HCT116 (cell line): ENCODE data around the gene MYOT. TPM values are rescaled to one million over a fixed set of nuclear protein-coding genes. Genes with fewer than 3 reads are reported as not detected.

Experiments
- ATAC-seq: fragments of 200-7000 bp; cut with Tn5 transposase; 2 replicates; pipeline ENCODE4 v1.9.1; 2020; ENCODE audit warnings: mild to moderate bottlenecking, moderate library complexity
- BruUV-seq: library from RNA; stranded (reverse); fragments of 400-500 nt; replicated peaks from 2 replicates; lab custom pipeline; 2021; lab: Mats Ljungman, UMichigan
- CTCF ChIA-PET: fragments of 300-600 bp; sonication (Branson Sonifier 250); formaldehyde crosslinking; loops from one replicate; lab custom pipeline; 2021; ENCODE audit warnings: antibody characterized with exemption; lab: Charles Lee
- POLR2A ChIA-PET: fragments of 300-600, 350-600 bp; sonication (Branson Sonifier 250); formaldehyde crosslinking; loops from one replicate; lab custom pipeline; 2021; ENCODE audit warnings: antibody characterized with exemption; lab: Charles Lee
- RAD21 ChIA-PET, 2 experiments: fragments of 300-600 bp; sonication (Branson Sonifier 250); formaldehyde crosslinking; loops; one replicate each; lab custom pipeline; 2023; ENCODE audit warnings: low total read pairs in 2 of 2; ENCODE audit not compliant: uncharacterized antibody in 2 of 2, unreplicated experiment in 2 of 2, low non-redundant PET in 1 of 2; lab: Charles Lee
- DNase-seq: peaks from one replicate; pipeline ENCODE4 v3.0.0-alpha.2; 2010; ENCODE audit warnings: low read depth, low spot score
- H2AFZ ChIP-seq: fragments of 200-600 bp; shearing (Covaris generic), sonication (generic); 2 replicates; pipeline ENCODE4 v1.6.1; 2017; ENCODE audit warnings: low read depth, mixed run types, mixed read lengths, antibody characterized with exemption, low read length; ENCODE audit not compliant: poor library complexity, severe bottlenecking
- H3K27ac ChIP-seq: 2 replicates; pipeline ENCODE4 v1.5.1; 2012; ENCODE audit warnings: low read depth, low read length
- H3K27me3 ChIP-seq: fragments of 200-600 bp; sonication (generic); 2 replicates; pipeline ENCODE4 v1.6.1; 2016; ENCODE audit warnings: mixed run types, low read length, mixed read lengths; ENCODE audit not compliant: insufficient read depth
- H3K36me3 ChIP-seq, 2 experiments: fragments of 200-500 bp in 1 of 2; fragments of 200-600 bp in 1 of 2; sonication (Bioruptor generic) in 1 of 2; sonication (generic) in 1 of 2; 2 replicates each; pipeline versions ENCODE4 v1.5.1 to v1.6.1; 2014 to 2016; ENCODE audit warnings: low read length in 2 of 2, inconsistent platforms in 1 of 2, mixed read lengths in 1 of 2, mixed run types in 1 of 2; ENCODE audit not compliant: insufficient read depth in 2 of 2, control insufficient read depth in 1 of 2
- H3K4me1 ChIP-seq, 2 experiments: fragments of 200-600 bp in 1 of 2; sonication (generic) in 1 of 2; 2 replicates each; pipeline versions ENCODE4 v1.5.1 to v1.6.1; 2012 to 2017; ENCODE audit warnings: low read length in 2 of 2, inconsistent platforms in 1 of 2, mild to moderate bottlenecking in 1 of 2, mixed read lengths in 1 of 2, mixed run types in 1 of 2, moderate library complexity in 1 of 2; ENCODE audit not compliant: insufficient read depth in 2 of 2, control insufficient read depth in 1 of 2
- H3K4me2 ChIP-seq: fragments of 200-600 bp; sonication (generic); 2 replicates; pipeline ENCODE4 v1.6.1; 2017; ENCODE audit warnings: mixed run types, low read length, mixed read lengths
- H3K4me3 ChIP-seq, 2 experiments: fragments of 200-600 bp in 1 of 2; sonication (generic) in 1 of 2; replicated peaks in 1 of 2; 2 replicates each; pipeline ENCODE4 v1.5.1; 2011 to 2016; ENCODE audit warnings: low read length in 2 of 2, control low read depth in 1 of 2, low read depth in 1 of 2, mild to moderate bottlenecking in 1 of 2, mixed read lengths in 1 of 2, mixed run types in 1 of 2
- H3K79me2 ChIP-seq: fragments of 200-600 bp; sonication (generic); 2 replicates; pipeline ENCODE4 v1.6.1; 2017; ENCODE audit warnings: mild to moderate bottlenecking, mixed run types, low read length, moderate library complexity, mixed read lengths; ENCODE audit not compliant: insufficient read depth
- H3K9ac ChIP-seq: fragments of 200-600 bp; sonication (generic); 2 replicates; pipeline ENCODE4 v1.6.1; 2016; ENCODE audit warnings: low read length, mixed read lengths
- H3K9me2 ChIP-seq: fragments of 200-600 bp; sonication (generic), shearing (Covaris generic); 2 replicates; pipeline ENCODE4 v1.6.1; 2017; ENCODE audit warnings: mixed run types, mild to moderate bottlenecking, moderate library complexity; ENCODE audit not compliant: insufficient read depth
- H3K9me3 ChIP-seq, 2 experiments: fragments of 200-500 bp in 1 of 2; fragments of 200-600 bp in 1 of 2; sonication (Bioruptor generic) in 1 of 2; sonication (generic) in 1 of 2; 2 replicates each; pipeline ENCODE4 v1.6.1; 2014 to 2017; ENCODE audit warnings: low read length in 2 of 2, mixed read lengths in 2 of 2, inconsistent platforms in 1 of 2, low read depth in 1 of 2, mild to moderate bottlenecking in 1 of 2, mixed run types in 1 of 2, moderate library complexity in 1 of 2; ENCODE audit not compliant: control insufficient read depth in 1 of 2, insufficient read depth in 1 of 2
- H4K20me1 ChIP-seq: fragments of 200-600 bp; sonication (generic), shearing (Covaris generic); 2 replicates; pipeline ENCODE4 v1.6.1; 2017; ENCODE audit warnings: mixed run types, mild to moderate bottlenecking, moderate library complexity; ENCODE audit not compliant: insufficient read depth
- CBX3 ChIP-seq: IDR thresholded peaks from 2 replicates; pipeline ENCODE4 v1.6.1; 2012; ENCODE audit warnings: low read depth
- CEBPB ChIP-seq: IDR thresholded peaks from 2 replicates; pipeline ENCODE4 v1.6.1; 2012; ENCODE audit warnings: low read depth
- EZH2 ChIP-seq: fragments of 200-600 bp; sonication (generic); IDR thresholded peaks from 2 replicates; pipeline ENCODE4 v1.6.1; 2017; ENCODE audit warnings: antibody characterized with exemption, mixed run types
- RAD21 ChIP-seq: IDR thresholded peaks from 2 replicates; pipeline ENCODE4 v1.6.1; 2012; ENCODE audit warnings: low read depth, mild to moderate bottlenecking
- SP1 ChIP-seq: IDR thresholded peaks from 2 replicates; pipeline ENCODE4 v1.6.1; 2012; ENCODE audit warnings: low read depth
- TCF7L2 ChIP-seq: IDR thresholded peaks from 2 replicates; pipeline ENCODE4 v1.7.0; 2011; ENCODE audit warnings: borderline replicate concordance, inconsistent platforms; ENCODE audit not compliant: insufficient read depth, insufficient read length; ENCODE audit errors: extremely low read depth
- YY1 ChIP-seq: IDR thresholded peaks from 2 replicates; pipeline ENCODE4 v1.6.1; 2011; ENCODE audit warnings: low read length, low read depth, moderate library complexity, mild to moderate bottlenecking; ENCODE audit not compliant: insufficient replicate concordance; ENCODE audit errors: extremely low read depth
- ZFX ChIP-seq: fragments of 450-650 bp; IDR thresholded peaks from 2 replicates; pipeline ENCODE4 v1.6.1; 2017
- ZNF274 ChIP-seq: fragments of 200-500 bp; sonication (Bioruptor generic); IDR thresholded peaks from 2 replicates; pipeline ENCODE4 v1.6.1; 2014; ENCODE audit warnings: mild to moderate bottlenecking, low read depth, low read length, inconsistent platforms
- intact Hi-C: fragments of 100-400 bp; cut with micrococcal nuclease; formaldehyde crosslinking; loops from 2 replicates; pipeline ENCODE4 v1.10.0; 2022
- total RNA-seq: library from RNA; stranded (reverse); gene quantifications from one replicate; pipeline ENCODE4 v1.2.1, GENCODE V29; 2021; ENCODE audit not compliant: unreplicated experiment
- TF ChIP-seq, protein P1 (sequence below): IDR thresholded peaks from 2 replicates; pipeline ENCODE4 v1.6.1; 2012; ENCODE audit warnings: low read depth
- TF ChIP-seq, protein P2 (sequence below): IDR thresholded peaks from 2 replicates; pipeline ENCODE4 v1.6.1; 2011; ENCODE audit warnings: mild to moderate bottlenecking, low read length, moderate library complexity; ENCODE audit not compliant: insufficient replicate concordance; ENCODE audit errors: extremely low read depth
- TF ChIP-seq, protein P3 (sequence below): IDR thresholded peaks from 2 replicates; pipeline ENCODE4 v1.6.1; 2012

The MYOT gene
- total RNA-seq, 1 experiment from 2014 or later = not detected

DNA sequence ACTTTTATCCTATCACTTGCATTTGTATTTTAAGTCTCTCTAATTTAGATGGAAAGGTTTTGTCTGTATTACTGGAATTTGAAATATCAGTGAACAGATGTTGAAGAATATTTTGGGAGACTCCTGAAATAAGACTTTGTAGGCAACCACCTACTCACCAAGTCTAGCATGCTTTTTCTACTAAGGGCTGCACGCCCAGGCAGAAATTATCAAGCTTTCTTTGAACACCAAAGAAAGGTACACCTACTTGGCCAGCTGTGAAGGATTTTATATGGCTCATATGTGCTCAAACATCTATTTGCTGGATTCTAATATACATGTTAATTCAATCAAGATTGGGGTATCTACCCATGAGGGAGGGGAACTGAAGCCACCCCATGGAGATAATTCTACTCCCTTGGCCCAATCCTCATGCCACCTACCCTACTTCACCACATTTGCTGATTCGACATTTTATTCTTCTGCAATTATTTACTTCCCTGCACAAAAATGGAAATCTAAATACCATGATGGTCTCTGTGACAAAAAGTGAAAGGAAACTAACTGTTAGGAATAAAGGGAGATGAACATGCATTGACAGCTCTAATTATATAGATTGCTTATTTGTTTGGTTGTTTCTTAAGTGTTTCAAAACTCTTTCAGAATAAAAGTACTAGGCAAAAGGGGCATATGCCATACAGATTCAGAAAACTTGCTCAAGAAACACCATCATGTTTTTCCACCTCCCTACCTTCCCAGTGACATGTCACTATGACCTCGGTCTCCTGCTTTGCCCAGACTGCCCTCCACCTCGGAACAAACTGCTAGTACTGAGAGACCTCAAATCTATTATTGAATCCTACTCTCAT, 895 bp upstream of the MYOT start:
- Histone ChIP-seq H3K9ac (no peak overlapping the region), H3K79me2 (no peaks in the 10 kb centered on the region), H3K4me2 (no peak overlapping the region), H3K4me1 (no peaks in the 10 kb centered on the region), H3K27me3 (no peaks in the 10 kb centered on the region), H4K20me1 (no peaks in the 10 kb centered on the region), H3K36me3 (no peaks in the 10 kb centered on the region), H2AFZ (peak overlapping the region; percentile 40), H3K9me2 (no peaks in the 10 kb centered on the region), H3K9me3 (no peaks in the 10 kb centered on the region), H3K4me3 (no peak overlapping the region), H3K27ac (no peak overlapping the region)
- intact Hi-C loops = no loop called here
- DNase-seq (no peak), ATAC-seq (no peak)
- RAD21 ChIA-PET = no interaction called here
- POLR2A ChIA-PET = no interaction called here
- CTCF ChIA-PET = interaction anchor here (0.9 kb wide), 1 partner anchor 88 kb away, joined by 3 read pairs; no protein-coding TSS in a partner anchor
- TF ChIP-seq TCF7L2 = no peak
- no peak for TF ChIP-seq SP1
- BruUV-seq = no TSS peak

DNA sequence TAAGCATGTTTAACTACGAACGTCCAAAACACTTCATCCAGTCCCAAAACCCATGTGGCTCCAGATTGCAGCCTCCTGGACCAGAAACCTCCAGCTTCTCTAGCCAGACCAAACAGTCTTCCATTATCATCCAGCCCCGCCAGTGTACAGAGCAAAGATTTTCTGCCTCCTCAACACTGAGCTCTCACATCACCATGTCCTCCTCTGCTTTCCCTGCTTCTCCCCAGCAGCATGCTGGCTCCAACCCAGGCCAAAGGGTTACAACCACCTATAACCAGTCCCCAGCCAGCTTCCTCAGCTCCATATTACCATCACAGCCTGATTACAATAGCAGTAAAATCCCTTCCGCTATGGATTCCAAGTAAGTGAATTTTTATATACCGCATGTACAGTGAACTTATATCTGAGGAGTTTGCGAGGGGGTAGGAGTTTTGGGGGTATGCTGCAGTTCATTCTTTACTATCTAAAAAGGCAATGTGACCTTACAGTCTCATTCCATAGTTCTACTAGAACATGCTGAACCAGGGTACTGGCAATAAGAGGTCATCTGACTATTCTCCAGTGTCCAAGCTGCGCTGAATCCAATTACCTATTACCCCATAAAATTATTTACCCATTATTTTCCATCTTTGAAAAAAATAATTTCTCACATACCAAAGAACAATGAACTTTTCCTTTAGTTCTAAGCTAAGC, 3.1 kb downstream of the MYOT start:
- Histone ChIP-seq H3K79me2 (no peaks in the 10 kb centered on the region), H3K9me3 (no peaks in the 10 kb centered on the region), H3K9ac (no peak overlapping the region), H3K9me2 (no peaks in the 10 kb centered on the region), H3K27me3 (no peaks in the 10 kb centered on the region), H3K36me3 (no peaks in the 10 kb centered on the region), H3K4me1 (no peaks in the 10 kb centered on the region), H4K20me1 (no peaks in the 10 kb centered on the region), H3K4me2 (no peak overlapping the region), H3K27ac (no peak overlapping the region), H2AFZ (no peak overlapping the region), H3K4me3 (no peak overlapping the region)
- intact Hi-C loops = no loop called here
- no TSS peak for BruUV-seq
- DNase-seq = no peak
- POLR2A ChIA-PET = no interaction called here
- no peak for ATAC-seq
- RAD21 ChIA-PET = no interaction called here
- CTCF ChIA-PET = interaction anchor here (1.5 kb wide), 1 partner anchor 211 kb away, joined by 3 read pairs; no protein-coding TSS in a partner anchor
- TF ChIP-seq ZNF274 (no peak), EZH2 (no peak), CBX3 (no peak), YY1 (no peak), RAD21 (no peak), ZFX (no peak), CEBPB (no peak)
- TF ChIP-seq, protein P1, sequence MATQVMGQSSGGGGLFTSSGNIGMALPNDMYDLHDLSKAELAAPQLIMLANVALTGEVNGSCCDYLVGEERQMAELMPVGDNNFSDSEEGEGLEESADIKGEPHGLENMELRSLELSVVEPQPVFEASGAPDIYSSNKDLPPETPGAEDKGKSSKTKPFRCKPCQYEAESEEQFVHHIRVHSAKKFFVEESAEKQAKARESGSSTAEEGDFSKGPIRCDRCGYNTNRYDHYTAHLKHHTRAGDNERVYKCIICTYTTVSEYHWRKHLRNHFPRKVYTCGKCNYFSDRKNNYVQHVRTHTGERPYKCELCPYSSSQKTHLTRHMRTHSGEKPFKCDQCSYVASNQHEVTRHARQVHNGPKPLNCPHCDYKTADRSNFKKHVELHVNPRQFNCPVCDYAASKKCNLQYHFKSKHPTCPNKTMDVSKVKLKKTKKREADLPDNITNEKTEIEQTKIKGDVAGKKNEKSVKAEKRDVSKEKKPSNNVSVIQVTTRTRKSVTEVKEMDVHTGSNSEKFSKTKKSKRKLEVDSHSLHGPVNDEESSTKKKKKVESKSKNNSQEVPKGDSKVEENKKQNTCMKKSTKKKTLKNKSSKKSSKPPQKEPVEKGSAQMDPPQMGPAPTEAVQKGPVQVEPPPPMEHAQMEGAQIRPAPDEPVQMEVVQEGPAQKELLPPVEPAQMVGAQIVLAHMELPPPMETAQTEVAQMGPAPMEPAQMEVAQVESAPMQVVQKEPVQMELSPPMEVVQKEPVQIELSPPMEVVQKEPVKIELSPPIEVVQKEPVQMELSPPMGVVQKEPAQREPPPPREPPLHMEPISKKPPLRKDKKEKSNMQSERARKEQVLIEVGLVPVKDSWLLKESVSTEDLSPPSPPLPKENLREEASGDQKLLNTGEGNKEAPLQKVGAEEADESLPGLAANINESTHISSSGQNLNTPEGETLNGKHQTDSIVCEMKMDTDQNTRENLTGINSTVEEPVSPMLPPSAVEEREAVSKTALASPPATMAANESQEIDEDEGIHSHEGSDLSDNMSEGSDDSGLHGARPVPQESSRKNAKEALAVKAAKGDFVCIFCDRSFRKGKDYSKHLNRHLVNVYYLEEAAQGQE = no peak
- TF ChIP-seq, protein P2, sequence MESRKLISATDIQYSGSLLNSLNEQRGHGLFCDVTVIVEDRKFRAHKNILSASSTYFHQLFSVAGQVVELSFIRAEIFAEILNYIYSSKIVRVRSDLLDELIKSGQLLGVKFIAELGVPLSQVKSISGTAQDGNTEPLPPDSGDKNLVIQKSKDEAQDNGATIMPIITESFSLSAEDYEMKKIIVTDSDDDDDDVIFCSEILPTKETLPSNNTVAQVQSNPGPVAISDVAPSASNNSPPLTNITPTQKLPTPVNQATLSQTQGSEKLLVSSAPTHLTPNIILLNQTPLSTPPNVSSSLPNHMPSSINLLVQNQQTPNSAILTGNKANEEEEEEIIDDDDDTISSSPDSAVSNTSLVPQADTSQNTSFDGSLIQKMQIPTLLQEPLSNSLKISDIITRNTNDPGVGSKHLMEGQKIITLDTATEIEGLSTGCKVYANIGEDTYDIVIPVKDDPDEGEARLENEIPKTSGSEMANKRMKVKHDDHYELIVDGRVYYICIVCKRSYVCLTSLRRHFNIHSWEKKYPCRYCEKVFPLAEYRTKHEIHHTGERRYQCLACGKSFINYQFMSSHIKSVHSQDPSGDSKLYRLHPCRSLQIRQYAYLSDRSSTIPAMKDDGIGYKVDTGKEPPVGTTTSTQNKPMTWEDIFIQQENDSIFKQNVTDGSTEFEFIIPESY = no peak
- TF ChIP-seq, protein P3, sequence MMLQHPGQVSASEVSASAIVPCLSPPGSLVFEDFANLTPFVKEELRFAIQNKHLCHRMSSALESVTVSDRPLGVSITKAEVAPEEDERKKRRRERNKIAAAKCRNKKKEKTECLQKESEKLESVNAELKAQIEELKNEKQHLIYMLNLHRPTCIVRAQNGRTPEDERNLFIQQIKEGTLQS = no peak
